HK-2 (cell line): ENCODE data around the gene RPP14.
"Not testable (repeated sequence)": the region's sequence is repeated elsewhere in the genome, so short reads cannot be mapped to it uniquely, and the experiment has no call there.

Experiments
- DNase-seq: peaks from one replicate; pipeline ENCODE4 v3.0.0-alpha.2; 2018; ENCODE audit not compliant: unreplicated experiment

The RPP14 gene

DNA sequence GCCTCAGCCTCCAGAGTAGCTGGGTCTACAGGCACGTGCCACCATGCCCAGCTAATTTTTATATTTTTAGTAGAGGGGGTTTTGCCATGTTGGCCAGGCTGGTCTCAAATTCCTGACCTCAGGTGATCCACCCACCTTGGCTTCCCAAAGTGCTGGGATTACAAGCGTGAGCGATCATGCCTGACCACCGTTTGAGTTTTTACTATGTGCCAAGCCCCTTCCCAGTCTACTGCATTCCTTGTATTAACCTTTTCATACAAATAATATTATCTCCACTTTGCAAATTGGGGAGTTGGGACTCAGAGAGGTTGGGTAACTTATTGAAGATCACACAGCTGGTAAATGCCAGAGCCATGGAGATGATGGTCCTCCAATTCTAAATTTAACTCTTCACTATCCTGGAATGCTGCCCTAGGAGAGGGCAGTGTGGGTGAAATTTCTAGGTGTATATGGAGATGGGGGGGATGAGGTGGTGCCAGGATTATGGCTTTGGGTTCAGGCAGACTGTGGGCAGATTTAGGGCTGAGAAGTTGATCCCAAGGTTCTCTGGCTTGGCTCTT, 25.6 kb downstream of the RPP14 start:
- DNase-seq: no peak

DNA sequence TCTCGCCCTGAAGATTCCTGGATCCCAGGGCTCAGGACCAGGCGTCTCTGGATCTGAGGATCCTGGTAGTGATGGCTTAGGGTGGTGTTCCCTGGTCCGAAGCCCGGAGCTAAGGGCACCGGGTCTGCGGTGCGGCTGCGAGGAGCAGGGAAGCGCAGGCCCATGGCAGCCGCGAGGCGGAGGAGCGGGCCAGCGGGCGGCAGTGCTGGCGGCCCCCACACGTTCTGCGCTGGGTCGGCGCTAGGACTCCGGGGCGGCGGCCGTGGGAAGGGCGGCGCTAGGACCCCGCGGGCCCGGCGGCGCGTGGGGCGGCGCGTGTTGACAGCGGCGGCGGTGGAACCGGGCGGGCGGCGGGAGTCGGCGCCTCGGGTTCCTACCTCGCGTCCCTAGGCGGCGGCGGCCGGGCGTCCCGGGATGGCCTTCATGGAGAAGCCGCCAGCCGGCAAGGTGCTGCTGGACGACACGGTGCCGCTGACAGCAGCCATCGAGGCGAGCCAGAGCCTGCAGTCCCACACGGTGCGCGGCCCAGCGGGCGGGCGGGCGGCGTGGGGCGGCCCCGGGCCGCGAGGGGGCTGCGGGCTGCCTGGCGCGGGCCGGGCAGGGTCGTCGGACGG, 26.6 kb downstream of the RPP14 start, which contains the start of gene PXK:
TSS of gene PXK (plus strand) at position 318 of the 614 bp plus-strand sequence. CDS start at position 415, 97 bp downstream.
- peak; percentile 67 for DNase-seq

DNA sequence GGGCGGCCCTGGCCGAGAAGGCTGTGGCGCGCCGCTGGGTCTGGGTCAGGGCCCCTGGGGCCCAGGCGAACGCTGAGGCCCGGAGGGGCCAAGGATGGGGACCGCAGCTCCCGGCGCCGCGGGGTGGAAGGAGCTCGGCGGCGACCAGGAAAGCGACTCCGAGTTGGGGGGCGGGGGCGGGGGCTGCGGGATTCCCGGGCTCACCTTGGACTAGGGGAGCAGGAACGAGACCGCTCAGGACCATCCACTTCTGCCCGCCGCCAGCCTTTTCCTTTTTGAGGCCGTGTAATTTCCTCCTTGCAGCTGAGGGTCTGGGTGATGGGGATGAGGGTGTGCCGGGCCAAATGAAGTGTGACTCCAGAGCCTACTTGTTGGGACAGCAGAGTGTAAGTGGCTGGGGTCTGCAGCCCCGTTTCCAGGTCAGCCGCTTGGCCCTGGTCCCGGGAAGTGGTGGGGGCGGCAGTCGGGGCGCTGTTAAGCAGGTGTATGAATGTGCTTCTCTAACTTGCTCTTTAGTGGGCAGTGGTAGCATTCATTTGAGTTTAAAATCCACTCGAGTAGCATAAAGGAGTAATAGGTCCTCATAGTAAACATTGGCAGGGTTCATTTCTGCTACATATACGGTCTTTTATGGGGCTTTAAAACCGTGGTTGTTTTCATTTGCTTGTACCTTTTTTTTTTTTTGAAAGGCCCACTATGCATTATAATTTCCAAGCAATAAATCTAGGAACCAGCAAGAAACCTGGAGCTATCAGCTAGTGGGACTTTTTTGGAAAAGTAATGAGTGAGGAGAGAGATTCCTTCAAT, 27.4 kb downstream of the RPP14 start:
- peak; percentile 21 for DNase-seq

DNA sequence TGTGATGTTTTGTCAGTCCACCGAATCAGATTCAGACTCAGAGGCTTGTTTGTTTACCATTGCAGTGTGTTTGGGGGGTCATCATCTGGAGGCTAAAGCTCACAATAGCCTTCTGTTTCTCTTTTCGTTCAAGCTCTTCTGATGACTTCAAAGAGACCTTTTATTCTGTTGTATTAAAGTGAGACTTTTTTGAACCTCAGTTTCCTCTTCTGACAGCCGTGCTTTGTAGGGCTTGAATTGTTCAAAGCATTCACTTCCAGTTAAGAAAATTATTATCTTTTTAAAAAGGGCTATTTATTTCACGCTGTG, 27.9 kb downstream of the RPP14 start:
- no peak for DNase-seq

DNA sequence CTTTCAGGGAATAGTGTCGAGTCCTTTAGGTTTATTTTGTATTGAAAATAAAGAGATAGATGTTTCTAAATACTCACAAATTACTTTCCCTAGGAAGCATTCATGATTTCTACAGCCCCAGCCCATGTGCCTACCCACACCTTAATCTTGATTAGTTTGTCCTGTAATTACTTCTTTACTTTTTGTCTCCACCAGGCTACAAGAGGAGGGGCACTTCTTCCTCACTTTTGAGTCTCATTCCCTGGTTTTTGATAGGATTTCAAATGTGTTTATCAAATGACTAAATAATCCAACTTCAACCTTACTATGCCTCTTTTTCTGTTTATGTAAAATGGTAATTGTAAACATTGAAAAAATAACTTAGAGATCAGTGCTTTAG, 28.4 kb downstream of the RPP14 start:
- no peak for DNase-seq

DNA sequence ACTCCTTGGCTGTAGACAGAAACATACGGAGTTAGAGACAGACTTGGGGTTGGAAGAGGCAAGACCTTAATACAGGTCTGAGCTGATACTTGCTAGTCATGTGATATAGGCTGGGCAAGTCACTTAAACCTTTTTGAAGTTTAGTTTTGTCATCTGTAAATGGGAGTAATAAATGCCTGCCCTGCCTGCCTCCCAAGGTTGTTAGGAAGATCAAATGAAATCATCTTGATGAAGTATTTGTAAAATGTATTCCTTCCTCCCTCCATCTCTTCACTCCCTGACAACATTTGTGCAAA, 29.6 kb downstream of the RPP14 start:
- DNase-seq: no peak

DNA sequence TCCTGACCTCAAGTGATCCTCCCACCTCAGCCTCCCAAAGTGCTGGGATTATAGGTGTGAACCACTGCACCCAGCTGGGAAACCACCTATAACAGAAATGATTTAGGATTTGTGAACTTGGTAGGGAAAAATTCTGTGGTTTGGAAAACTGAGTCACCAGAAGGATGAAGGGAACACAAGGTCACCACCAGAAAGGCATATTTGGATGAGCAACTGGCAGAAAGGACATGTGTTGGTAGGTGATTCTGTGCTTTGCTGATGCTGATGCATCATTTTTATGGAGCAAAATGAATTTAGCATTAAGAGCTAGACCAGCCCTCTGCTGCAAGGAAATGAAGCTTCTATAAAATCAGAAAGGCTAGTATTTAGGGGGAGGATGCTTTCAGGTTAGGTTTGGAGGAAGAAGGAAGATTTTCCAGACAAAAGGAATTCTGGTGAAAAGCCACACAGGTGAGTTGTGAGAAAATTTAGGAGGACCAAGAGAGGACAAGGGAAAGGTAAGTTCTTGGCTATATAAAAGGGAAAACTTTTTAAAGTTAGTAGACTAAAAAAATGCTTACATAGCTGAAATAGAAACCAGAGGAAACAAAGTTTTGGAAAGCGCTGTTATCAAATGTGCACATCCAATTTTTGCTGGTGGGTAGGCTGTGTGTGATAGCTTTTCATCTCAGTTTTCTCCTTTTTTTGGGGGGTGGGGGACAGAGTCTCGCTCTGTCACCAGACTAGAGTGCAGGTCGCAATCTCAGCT, 30.3 kb downstream of the RPP14 start:
- no peak for DNase-seq

DNA sequence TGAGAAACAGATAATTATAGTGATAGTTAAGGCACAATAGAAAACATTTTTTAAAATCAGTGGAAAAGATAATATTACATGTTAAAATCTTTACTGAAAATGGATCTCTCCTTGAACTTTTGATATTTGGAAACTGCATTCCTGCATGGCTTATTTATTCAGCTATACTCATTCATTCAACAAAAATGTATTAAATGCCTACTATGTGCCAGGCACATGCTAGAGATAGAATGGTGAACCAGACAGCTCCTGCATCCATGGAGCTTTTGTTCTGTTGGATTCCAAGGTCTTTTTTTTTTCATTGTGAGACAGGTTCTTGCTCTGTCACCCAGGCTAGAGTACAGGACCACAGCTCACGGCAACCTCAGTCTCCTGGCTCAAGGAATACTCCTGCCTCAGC, 31.1 kb downstream of the RPP14 start:
- DNase-seq: no peak

DNA sequence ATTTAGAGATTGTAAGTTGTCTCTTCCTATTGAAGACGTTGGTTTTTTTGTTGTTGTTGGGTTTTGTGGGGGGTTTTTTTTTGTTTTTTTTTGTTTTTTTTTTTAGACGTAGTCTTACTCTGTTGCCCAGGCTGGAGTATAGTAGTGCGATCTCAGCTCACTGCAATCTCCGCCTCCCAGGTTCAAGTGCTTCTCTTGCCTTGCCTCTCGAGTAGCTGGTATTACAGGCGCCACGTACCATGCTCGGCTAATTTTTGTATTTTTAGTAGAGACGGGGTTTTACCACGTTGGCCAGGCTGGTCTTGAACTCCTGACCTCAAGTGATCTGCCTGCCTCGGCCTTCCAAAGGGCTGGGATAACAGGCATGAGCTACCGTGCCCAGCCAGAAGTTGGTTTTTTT, 33.1 kb downstream of the RPP14 start:
- DNase-seq: not testable (repeated sequence)

DNA sequence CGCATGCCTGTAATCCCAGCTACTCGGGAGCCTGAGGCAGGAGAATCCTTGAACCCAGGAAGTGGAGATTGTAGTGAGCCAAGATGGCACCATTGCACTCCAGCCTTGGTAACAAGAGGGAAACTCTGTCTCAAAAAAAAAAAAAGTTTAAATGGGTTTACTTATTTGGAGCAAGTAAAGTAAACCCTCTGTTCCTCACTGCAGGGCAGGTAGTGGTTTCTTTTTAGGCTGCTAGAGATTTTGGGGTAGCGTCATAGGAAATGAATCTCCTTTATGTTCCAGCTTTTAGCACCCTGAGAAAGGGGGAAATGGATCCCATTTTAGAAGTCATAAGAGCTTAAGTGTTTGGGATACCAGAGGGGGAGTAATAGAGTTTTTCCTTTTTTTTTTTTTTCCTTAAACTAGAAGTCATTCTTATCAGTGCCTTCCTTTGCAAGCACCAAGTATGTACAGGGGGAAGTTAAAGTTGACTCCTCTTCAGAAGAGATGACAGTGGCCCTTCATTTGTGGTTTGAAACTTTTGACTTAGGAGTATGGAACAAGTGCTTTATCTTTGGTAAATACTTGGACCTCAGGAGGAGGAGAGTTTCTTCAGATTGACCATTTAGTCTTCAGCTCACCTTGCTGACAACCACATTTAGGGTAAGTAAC, 34.7 kb downstream of the RPP14 start:
- no peak for DNase-seq

DNA sequence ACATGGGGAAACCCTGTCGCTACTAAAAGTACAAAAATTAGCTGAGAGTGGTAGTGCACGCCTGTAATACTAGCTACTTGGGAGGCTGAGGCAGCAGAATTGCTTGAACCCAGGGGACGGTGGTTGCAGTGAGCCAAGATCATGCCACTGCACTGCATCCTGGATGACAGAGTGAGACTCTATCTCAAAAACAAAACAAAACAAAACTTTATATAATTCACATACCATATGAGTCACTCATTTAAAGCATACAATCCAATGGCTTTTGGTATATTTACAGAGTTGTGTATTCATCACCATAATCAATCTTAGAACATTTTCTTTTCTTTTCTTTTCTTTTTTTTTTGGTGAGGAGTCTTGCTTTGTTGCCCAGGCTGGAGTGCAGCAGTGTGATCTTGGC, 35.3 kb downstream of the RPP14 start:
- DNase-seq: no peak

DNA sequence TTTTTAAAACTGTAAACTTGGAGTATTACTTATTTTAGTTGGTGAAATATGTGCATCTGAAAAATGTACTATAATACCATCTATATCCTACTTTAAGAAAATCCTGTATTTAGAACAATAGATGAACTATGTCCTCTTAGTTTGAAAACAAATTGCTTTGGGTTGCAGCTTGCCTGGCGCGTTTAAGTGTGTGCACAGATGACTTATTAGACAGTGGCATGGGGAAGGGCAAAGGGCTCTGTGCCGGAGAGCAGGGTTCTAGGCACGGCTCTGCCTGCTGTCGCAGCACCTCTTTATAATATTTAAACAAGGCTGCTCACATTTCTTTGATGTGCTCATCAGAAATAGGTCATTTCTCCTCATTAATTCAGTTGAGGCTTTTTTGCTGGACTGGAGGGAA, 36.6 kb downstream of the RPP14 start:
- no peak for DNase-seq

DNA sequence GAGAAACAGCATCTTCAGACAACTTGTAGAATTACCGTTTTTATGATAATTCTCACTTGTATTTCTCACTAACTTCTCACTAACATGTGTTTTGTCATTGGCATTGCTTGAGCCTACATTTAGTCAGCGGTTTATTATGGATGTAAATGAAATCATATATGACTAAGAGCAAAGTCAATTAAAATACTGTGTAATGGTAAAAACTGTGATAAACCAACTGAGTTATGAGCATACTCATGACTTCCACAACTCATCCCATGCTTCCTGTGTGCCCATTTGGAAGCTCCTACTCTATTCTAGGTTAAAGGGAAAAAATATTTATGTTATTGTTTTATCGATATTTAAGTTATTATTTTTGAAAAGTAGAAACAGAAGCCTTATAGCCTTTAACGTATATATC, 39.4 kb downstream of the RPP14 start:
- DNase-seq: no peak

DNA sequence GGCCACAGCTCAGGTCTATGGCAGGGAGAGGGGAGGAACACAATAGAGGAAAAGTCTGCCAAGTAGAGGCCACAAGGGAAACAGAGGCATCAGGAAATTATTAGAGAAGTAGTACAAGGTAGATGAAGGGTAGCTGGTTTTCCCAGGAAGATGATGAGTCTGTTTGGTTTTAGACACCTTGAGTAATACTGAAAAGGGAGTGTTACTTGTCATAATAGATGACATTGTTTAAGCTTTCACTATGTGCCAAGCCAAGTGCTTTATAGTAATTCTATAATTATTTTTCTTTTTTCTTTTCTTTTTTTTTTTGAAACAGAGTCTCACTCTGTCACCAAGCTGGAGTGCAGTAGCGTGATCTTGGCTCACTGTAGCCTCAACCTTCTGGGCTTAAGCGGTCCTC, 40.3 kb downstream of the RPP14 start:
- DNase-seq: no peak

DNA sequence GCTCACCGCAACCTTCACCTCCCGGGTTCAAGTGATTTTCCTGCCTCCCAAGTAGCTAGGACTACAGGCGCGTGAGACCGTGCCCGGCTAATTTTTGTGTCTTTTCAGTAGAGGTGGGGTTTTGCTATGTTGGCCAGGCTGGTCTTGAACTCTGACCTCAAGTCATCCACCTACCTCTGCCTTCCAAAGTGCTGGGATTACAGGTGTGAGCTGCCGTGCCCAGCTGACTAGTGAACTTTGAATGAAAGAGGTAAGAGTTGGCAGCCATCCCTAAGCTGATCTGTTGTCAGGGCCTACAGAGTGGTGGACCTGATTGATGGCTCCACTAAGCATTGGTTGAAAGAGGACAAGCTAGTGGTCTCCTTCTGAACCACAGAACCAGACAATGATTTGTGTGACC, 41.9 kb downstream of the RPP14 start:
- DNase-seq: no peak

DNA sequence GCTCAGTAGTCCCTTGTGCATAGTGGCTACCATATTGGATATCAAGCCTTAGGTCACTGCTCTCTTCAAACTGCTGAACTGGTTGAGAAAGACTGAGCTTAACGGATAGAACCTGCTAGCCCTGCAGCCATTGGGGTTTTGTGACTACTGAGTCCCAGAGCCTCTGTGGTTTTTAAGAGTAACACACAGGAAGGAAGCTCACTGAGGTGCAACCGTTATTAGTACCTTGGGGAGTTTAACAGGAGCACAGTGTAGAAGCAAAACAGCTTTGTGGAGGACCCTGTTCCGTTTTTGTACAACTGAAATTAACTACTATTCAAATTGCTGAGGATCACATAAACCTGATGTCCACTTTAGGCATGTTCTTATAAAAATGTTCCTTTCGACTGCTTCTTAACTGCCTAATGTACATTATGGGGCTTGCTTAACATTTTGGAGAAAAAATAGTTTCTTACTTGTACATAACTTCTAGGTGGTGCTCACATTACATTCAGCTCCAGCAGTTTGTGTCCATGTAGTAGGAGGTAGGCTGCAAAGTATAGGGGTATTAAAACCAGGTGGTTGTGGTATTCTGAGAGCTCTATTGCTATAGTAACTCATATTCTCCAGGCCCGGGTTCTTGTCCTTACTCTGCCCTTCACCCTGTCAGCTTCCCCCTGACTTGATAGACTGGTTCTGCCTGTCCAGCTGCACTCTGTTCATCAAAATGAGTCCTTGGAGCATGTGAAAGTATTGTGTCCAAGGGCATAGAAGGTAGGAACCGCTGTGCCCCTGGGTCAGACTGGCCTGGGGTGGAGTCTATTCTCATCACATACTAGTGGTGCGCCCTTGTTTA, 44.0 kb downstream of the RPP14 start:
- no peak for DNase-seq

DNA sequence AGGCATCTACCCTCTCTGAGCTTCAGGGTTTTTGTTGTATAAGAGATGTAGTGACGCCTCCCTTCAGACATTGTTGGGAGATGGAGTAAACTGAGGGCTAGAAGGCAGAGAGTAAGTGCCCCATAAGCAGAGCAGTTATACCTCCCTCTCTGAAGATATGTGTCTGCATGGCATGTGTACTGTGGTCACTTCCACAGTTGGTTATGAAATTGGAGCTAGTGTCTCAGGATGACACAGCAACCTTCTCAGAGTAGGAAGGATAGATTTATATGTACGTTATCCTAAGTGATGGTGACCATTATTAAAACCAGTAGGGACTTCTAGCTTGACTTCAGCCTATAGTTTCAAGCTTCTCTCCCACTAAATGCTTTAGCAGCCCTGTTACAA, 44.6 kb downstream of the RPP14 start:
- no peak for DNase-seq

DNA sequence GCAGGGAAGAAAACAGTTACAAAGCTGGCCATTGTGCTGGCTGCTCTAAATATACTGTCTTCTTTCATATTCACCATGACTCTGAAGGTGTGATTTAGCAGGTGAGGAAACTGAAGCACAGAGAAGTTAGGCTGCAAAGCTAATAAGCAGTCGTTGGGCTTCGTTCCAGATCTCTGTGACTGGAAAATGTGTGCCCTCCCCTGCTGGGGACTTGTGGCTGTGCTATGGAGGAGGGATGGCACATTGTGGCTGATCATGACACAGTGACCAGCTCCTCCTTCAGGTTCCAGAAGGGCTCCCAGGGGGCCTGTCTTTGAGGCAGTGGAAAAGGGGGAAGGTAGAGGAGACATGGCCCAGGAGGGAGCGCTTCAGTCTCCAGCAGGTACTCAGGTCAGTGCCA, 45.9 kb downstream of the RPP14 start:
- no peak for DNase-seq

DNA sequence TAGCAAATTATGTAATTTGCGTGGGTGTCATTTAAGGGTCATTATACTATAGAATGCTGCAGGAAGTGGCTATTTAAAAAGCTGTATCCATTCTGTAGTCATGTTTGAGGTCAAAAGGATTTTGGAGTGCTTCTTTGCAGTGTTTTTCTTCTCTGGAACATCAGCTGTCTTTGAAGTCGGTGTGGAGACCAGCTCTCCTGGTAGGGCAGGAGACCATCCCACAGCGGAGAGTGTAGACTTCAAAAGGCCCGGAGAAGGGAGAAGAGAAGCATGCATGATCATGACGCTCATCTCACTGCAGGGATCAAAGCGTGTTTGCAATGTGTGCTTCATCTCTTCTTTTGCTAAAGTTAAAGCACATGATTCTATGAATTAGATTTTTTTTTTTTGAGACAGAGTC, 46.6 kb downstream of the RPP14 start:
- DNase-seq: no peak

DNA sequence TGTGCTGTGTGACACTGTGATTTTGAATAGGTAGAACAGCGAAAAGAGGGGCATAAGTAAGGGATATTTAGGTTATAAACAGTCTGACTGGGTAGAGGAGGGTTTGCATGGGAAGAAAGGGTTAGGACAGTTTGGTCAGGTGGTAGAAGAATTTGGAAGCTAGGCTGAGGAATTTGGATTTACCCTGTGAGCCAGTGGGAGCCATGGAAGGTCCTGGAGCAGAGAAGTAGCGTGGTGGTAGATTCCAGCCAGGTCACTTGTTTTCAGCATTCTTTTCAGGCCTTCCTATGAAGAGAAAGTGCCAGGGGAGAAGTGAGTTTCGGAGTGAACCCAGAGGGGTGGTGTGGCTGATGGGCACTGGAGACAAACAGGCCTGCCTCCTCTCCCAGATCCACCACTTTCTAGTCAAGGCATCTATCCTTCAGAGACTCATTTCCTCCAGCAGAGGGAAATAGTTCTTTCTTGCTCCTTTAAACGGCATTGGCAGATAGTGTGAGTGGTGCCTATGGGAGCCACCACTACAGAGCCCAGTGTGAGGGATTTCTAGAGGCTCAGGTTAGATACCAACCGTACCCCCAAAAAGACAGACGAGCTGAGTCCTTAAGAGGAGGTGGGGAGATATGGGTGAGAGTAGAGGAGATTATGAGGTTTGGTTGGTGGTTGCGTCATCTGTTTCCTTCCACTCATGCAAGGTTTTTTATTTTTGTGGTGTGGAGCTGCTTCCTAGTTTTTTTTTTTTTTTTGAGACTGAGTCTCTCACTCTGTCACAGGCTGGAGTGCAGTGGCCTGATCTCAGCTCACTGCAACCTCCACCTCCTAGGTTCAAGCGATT, 47.9 kb downstream of the RPP14 start:
- DNase-seq: no peak

DNA sequence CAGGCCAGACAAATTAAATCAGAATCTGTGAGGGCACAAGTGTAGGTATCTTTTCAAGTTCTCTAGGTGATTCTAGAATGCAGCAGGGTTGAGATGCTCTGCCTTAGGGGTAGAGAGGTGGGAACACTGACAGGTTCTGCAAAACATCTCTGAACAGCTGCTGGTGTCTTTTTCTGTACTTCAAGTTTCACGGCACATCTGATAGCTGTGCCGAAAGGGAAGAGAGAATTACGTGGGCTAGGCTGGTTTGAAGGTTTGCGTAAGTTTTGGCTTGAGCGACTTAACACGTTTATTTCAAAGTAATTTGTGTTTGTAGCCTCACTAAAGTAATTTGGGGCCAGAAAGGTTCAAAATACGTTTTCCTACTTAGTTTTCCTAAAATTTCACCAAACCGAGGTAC, 49.1 kb downstream of the RPP14 start:
- no peak for DNase-seq
